ENCODE data around the gene ZNF750. TPM values are rescaled to one million over a fixed set of nuclear protein-coding genes. Genes with fewer than 3 reads are reported as not detected.

ZNF750 gene
- total and polyA plus RNA-seq, 2 of the 13 experiments (the other 11 are each of a cell fraction or from before 2014, with no cell fraction given): not detected

DNA sequence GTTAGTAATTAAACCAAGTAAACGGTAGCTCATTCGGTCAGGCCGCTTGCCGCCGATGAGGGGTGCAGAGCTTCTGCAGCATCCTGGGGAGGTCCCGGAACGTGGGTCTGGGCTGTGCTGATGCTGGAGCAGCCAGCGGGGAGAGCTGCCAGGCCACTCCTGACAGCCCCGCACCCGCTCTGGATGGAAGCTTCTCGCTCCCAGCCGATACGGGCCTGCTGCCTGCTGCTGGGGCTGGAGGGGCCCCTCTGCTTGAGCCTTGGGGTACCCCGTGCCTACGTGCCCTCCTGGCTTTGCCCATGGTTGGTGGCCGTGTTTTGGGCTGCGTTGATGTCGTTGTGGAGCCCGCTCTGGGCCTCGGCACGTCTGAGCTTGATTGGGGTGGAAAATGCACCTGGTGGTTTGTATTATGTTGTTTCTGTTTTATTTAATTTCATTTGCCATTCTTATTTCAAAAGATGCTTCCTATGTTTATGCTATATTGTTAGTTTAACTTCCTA, 41.6 kb upstream of the ZNF750 start:
- ChIA-PET CTCF (ENCODE audit: low intra/inter-chr PET ratio, low total read pairs) (no interaction called here), POLR2A (interaction anchor here (1.6 kb wide), 2 partner anchors 9 to 43 kb away, joined by 3 to 6 read pairs; no protein-coding TSS in a partner anchor)
- peak overlapping the region; percentile 55 for H3K27ac ChIP-seq (ENCODE audit: extremely low read length, insufficient read depth, low read length)
- H2AFZ ChIP-seq (ENCODE audit: low read length): no peak overlapping the region
- 94% methylated on average over 20 of the region's 21 CpGs for WGBS (ENCODE audit: low lambda C conversion rate)
- intact Hi-C loops (cut with micrococcal nuclease; ENCODE audit: unreplicated experiment): no loop called here
- no peak for FAIRE-seq
- peaks cover 47% of the 10 kb centered on the region for H3K4me1 ChIP-seq (ENCODE audit: insufficient read depth, low read length)
- no peaks in the 10 kb centered on the region for H4K20me1 ChIP-seq (ENCODE audit: insufficient read depth, low read length)
- in situ Hi-C loops (cut with HindIII; ENCODE audit: extremely low pct_ligation_motif_present, low pct_unique_long_range_greater_than_20kb): no loop called here
- TF ChIP-seq PRPF4 (IDR thresholded peaks at IDR 0.05; ENCODE audit: low read depth, low read length, poor library complexity, severe bottlenecking): peak; percentile 35
- peak; percentile 23 for TF ChIP-seq AGO1 (IDR thresholded peaks at IDR 0.05; ENCODE audit: low read depth, low read length, poor library complexity, severe bottlenecking)
- TF ChIP-seq REPIN1 (CRISPR knock-in tag; IDR thresholded peaks at IDR 0.05; ENCODE audit: borderline replicate concordance, low read depth): 0 out of 2 replicates have a peak, but pooled peaks have one; percentile 17
- TF ChIP-seq ZBTB38 (CRISPR knock-in tag; IDR thresholded peaks at IDR 0.05): peak; percentile 81
- peak; percentile 72 for TF ChIP-seq U2AF1 (optimal IDR thresholded peaks at IDR 0.05; ENCODE audit: low read depth, low read length)
- TF ChIP-seq, protein P1, sequence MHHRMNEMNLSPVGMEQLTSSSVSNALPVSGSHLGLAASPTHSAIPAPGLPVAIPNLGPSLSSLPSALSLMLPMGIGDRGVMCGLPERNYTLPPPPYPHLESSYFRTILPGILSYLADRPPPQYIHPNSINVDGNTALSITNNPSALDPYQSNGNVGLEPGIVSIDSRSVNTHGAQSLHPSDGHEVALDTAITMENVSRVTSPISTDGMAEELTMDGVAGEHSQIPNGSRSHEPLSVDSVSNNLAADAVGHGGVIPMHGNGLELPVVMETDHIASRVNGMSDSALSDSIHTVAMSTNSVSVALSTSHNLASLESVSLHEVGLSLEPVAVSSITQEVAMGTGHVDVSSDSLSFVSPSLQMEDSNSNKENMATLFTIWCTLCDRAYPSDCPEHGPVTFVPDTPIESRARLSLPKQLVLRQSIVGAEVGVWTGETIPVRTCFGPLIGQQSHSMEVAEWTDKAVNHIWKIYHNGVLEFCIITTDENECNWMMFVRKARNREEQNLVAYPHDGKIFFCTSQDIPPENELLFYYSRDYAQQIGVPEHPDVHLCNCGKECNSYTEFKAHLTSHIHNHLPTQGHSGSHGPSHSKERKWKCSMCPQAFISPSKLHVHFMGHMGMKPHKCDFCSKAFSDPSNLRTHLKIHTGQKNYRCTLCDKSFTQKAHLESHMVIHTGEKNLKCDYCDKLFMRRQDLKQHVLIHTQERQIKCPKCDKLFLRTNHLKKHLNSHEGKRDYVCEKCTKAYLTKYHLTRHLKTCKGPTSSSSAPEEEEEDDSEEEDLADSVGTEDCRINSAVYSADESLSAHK (CRISPR knock-in tag; IDR thresholded peaks at IDR 0.05; ENCODE audit: borderline replicate concordance): no peak
- 0 out of 2 replicates have a peak, but pooled peaks have one; percentile 6 for TF ChIP-seq NFKB2 (CRISPR knock-in tag; IDR thresholded peaks at IDR 0.05; ENCODE audit: borderline replicate concordance)
- TF ChIP-seq, protein P2, sequence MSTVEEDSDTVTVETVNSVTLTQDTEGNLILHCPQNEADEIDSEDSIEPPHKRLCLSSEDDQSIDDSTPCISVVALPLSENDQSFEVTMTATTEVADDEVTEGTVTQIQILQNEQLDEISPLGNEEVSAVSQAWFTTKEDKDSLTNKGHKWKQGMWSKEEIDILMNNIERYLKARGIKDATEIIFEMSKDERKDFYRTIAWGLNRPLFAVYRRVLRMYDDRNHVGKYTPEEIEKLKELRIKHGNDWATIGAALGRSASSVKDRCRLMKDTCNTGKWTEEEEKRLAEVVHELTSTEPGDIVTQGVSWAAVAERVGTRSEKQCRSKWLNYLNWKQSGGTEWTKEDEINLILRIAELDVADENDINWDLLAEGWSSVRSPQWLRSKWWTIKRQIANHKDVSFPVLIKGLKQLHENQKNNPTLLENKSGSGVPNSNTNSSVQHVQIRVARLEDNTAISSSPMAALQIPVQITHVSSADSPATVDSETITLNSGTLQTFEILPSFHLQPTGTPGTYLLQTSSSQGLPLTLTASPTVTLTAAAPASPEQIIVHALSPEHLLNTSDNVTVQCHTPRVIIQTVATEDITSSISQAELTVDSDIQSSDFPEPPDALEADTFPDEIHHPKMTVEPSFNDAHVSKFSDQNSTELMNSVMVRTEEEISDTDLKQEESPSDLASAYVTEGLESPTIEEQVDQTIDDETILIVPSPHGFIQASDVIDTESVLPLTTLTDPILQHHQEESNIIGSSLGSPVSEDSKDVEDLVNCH (CRISPR knock-in tag; IDR thresholded peaks at IDR 0.05): no peak
- TF ChIP-seq ZNF761 (CRISPR knock-in tag; conservative IDR thresholded peaks at IDR 0.05): no peak
- TF ChIP-seq, protein P3, sequence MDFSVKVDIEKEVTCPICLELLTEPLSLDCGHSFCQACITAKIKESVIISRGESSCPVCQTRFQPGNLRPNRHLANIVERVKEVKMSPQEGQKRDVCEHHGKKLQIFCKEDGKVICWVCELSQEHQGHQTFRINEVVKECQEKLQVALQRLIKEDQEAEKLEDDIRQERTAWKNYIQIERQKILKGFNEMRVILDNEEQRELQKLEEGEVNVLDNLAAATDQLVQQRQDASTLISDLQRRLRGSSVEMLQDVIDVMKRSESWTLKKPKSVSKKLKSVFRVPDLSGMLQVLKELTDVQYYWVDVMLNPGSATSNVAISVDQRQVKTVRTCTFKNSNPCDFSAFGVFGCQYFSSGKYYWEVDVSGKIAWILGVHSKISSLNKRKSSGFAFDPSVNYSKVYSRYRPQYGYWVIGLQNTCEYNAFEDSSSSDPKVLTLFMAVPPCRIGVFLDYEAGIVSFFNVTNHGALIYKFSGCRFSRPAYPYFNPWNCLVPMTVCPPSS (IDR thresholded peaks at IDR 0.05): no peak
- H3K9ac ChIP-seq (ENCODE audit: insufficient read depth, low read depth, low read length): peak overlapping the region; percentile 52
- H3K27me3 ChIP-seq (ENCODE audit: control insufficient read depth in 1 of 2, insufficient read depth in 2 of 2, low read length in 2 of 2): no peaks in the 10 kb centered on the region
- peaks cover 3% of the 10 kb centered on the region for H3K79me2 ChIP-seq (ENCODE audit: insufficient read depth, low read length)
- H3K36me3 ChIP-seq (replicated peaks in 1 of 2; ENCODE audit: control insufficient read depth in 1 of 2, insufficient read depth in 2 of 2, low read length in 2 of 2): no peaks in the 10 kb centered on the region; a peak in 1 of 5 replicates
- no TSS peak for BruUV-seq (replicated peaks)
- H3K4me2 ChIP-seq (ENCODE audit: low read depth, low read length): peak overlapping the region; percentile 48; the same call in 1 of the 2 replicates
- DNase-seq (ENCODE audit: low spot score): no peak
- no peak overlapping the region for H3K4me3 ChIP-seq (replicated peaks in 1 of 3; ENCODE audit: insufficient read depth in 1 of 3, low read depth in 2 of 3, low read length in 3 of 3)
- ATAC-seq: no peak
- no peaks in the 10 kb centered on the region for H3K9me3 ChIP-seq (ENCODE audit: low read length)
